GM19240 (cell line): ENCODE measurements around the gene PAH.

Source experiments
- DNase-seq: peaks from one replicate; pipeline ENCODE4 v3.0.0; 2011; ENCODE audit warnings: low spot score; ENCODE audit not compliant: insufficient read length

Gene PAH

DNA sequence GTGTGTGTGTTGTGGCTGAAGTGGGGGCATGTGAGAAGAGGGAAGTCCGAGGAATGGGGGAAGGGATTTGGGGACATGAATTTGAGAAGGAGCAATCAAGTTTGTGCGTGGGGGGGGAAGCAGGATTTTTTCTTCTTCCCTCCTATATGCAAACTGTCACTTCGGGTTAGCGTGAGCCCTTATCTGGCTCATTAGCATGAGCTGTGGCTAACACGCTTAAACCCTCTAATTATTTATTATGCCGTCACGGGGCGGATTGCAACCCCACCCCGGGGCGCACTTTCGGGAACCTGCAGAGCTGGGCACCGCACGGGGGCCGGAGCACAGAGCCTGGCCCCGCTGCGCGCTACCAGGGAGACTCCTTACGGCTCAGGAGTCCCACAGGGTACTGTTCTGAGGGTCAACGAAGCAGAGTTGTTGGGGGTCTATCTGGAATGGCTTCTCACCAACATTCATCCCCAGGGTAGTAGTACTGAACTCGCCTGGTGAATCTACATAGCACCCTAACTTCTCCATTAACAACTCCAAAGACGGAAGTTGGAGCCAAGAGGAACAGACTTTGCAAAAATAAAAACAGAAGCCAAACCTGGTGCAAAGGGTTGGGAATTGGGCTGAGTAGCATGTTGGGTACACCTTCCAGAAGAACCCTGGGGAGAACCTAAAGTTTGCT lies 34.0 kb upstream of the PAH start:
- DNase-seq: no peak

GRCh38 chr12:102950107-102950949 lies 33.3 kb upstream of the PAH start:
- DNase-seq: no peak

GRCh38 chr12:102948941-102949352 lies 31.9 kb upstream of the PAH start:
- no peak for DNase-seq

- no peak for DNase-seq
Observed at GRCh38 chr12:102946042-102946441, 29.0 kb upstream of the PAH start.

- DNase-seq: no peak
Observed at GRCh38 chr12:102939670-102940222, 22.7 kb upstream of the PAH start.

GRCh38 chr12:102939059-102939458 lies 22.0 kb upstream of the PAH start:
- no peak for DNase-seq

DNA sequence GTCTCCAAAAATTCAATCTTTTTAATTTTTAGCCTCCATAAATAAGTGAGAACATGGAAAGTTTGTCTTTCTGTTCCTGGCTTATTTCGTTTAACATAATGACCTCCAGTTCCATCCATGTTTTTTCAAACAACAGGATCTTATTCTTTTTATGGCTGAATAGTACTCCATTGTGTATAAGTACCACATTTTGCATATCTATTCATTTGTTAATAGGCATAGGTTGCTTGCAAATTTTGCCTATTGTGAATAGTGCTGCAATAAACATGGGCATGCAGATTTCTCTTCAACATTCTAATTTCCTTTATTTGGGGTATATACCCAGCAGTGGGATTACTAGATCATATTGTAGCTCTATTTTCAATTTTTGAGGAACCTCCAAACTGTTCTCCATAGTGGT lies 16.1 kb upstream of the PAH start:
- DNase-seq: no peak

DNA sequence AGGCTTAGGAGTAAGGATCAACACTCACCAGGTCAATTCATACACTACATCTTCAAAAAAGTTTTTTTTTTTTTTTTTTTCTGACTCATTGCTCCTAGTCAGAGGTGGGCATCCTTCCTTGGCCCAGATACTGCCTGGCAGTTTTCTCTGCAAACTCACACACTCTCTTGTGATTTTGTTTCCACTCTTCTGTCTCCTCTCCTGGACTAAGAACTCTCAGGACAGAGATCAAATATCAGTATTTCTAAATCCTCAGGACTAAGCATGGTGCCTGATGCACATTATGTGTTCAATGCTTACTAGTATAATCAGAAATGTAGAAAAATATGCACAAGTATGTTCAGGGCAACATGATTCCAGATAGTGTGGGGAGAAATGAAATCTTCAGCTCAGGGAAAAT lies 10.2 kb upstream of the PAH start:
- DNase-seq: no peak

DNA sequence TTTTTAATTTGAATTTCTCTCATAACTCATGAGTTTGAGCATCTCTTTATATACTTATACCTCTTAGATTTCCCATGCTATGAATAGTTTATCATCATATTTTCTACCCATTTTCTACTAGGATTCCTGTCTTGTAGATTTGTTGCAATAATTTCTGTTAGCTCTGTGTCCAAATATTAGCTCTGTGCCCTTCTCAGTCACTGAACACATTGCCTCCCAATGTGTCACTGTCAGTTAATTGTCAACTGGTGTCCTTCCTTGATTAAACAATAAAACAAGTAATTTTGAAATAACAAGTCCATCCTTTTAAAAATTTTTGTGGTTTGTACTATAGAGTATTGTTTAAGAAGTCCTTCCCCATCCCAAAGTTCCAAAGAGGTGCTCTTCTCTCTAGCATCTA lies 4.2 kb upstream of the PAH start:
- DNase-seq: no peak

GRCh38 chr12:102920271-102920670 lies 3.2 kb upstream of the PAH start:
- no peak for DNase-seq

DNA sequence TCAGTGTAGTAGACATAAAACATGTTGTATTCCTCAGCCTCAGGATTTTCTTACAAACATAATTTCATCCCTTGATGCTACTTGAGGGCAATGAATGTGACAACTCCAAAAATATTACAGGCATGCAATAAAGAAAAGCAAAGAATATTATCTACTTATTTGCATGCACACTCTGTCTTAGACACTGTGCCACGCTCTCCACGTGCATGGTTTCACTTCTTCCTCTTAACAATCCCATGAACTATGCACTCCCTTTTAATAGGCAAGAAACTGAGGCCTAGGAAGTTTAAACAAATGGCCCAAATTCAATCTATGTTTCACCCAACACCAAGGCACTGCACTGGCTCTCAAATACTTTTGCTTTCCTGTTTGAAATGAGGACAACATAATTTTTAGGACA lies 1.8 kb upstream of the PAH start:
- DNase-seq: no peak

DNA sequence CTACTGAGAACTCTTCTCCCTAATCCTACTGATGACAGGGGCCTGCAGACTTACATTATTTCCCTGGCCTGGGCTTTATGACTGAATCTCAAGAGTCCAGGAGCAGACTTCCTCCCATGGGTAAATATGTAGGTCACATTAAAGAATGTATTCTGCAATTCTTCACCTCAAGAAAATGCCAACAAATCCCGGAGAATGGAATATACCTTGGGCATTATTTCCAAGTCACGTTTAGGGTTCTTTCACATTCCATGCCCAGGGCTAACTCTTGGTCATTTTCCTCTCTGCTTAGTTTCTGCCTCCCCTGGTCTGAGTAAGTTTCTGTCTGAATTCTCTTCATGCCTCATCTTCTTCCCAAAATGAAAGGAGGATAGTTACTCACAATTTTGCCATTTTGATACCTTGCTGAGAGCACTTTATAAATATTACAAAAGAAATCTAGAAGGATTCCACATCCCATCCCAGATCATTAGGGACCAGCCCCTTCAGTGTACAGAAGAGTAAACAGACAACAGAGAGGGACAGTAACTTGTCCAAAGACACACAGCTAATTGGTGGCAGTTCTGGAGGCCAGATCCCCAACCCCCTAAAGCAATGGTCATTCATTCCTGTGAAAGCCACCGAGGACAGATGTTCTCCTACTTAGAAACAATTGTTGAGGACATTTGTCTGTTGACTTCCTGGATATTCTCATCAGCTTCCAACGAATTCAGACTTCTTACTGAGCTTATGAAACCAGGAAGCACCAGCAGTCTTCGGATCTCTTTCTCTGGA lies 605 bp downstream of the PAH start:
- DNase-seq: no peak

DNA sequence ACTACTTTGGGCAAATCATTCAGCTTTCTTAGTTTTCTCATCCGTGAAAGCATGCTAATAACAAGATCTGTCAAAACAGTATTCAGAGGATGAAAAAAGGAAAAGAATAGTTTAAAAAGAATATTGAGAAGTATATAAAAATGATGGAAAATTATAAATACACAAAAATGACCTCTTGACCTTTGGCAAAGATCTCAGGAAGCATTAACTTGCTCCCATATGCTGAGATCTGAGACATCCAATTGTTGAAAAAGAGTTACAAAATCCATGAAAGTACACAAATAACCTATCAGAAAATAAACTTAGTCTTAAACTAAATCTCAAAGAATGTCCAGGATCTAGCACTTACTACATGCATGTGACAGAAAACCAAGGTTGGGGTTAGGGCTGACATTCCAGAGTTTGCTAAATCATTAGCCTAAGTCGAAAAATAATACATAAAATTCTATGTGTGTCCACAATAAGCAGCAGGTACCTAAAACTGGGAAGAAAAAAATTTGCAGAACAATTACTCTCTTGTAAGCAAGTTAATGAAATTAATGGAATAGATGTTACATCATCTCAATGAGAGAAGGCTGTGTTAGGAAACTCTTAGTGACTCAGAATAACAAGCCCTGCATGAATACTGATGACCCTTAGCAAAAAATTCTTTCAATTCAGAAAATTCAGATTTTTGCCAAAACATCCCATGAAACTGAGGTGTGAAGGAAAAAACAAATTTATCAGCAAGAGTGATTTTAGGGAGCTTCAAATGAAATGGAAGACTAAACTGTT lies 3.4 kb downstream of the PAH start:
- no peak for DNase-seq

- DNase-seq: no peak
Observed at GRCh38 chr12:102912258-102912657, 4.8 kb downstream of the PAH start.

GRCh38 chr12:102911320-102911719 lies 5.7 kb downstream of the PAH start:
- DNase-seq: no peak

DNA sequence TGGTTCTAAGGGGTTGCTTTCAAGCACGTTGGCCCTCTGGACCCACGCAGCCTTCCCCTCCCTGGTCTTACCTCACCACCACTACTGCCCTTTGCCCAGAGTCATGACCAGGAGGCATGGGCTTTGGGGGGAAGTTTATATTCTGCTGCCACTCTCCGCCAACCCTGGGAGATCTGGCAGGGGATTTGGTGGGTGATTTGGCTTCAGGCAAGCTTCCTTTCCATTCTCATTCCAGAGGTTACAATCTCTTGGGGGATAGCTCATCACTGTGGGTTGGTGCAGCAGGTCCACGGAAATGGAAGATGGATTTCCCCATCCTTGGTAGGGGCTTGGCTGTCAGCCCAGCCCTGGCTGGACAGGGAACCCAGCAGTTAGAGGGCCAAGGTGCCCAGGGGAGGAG lies 6.3 kb downstream of the PAH start:
- no peak for DNase-seq

DNA sequence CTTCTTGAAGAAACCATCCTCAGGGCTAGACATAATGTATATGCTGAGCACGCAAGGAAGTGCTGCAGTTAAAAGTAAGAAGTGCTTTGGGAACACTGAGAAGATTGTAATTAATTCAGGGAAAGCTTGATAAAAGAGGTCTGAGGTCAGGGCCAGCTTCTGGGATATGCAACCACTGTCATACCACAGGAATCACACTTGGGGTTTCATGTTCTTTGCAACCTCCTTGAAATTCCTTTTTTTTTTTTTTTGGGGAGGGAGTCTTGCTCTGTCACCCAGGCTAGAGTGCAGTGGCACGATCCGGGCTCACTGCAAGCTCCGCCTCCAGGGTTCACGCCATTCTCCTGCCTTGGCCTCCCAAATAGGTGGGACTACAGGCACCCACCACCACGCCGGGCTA lies 6.9 kb downstream of the PAH start:
- DNase-seq: no peak

- DNase-seq: no peak
Observed at GRCh38 chr12:102907918-102908317, 9.1 kb downstream of the PAH start.

GRCh38 chr12:102905229-102905628 lies 11.8 kb downstream of the PAH start:
- DNase-seq: no peak

GRCh38 chr12:102903337-102904007 lies 13.6 kb downstream of the PAH start:
- DNase-seq: no peak

DNA sequence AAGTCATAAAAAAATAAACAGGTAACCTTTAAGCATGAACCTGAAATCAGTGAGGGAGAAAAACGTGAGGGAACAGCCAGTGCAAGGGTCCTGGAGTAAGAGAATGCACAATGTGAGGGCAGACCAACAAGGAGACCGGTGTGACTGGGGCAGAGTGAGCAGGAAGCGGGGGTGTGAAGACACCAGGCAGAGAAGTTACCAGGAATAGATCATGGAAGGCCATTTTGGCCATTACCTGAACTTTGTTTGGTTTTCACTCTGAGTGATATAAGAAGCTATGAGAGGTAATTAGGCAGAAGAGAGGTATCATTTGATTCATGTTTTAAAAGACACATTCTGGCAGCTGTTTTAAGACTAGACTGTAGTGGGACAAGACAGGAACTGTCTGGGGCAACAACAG lies 15.0 kb downstream of the PAH start:
- DNase-seq: no peak
